Glutamatergic neuron (in vitro differentiated cells): ENCODE measurements around the gene C4orf51. TPM values are rescaled to one million over a fixed set of nuclear protein-coding genes. Genes with fewer than 3 reads are reported as not detected.
"Not testable (repeated sequence)": the region's sequence is repeated elsewhere in the genome, so short reads cannot be mapped to it uniquely, and the experiment has no call there.

Source experiments
- DNase-seq: peaks from one replicate; pipeline ENCODE4 v3.0.0; 2022
- H3K27ac Mint-ChIP-seq: one replicate; pipeline ENCODE4 v1.8.0; 2020; ENCODE audit warnings: mild to moderate bottlenecking, mixed read lengths, inconsistent platforms; ENCODE audit not compliant: unreplicated experiment
- H3K27me3 Mint-ChIP-seq: one replicate; pipeline ENCODE4 v1.8.0; 2020; ENCODE audit warnings: mild to moderate bottlenecking, moderate library complexity, mixed read lengths, inconsistent platforms; ENCODE audit not compliant: unreplicated experiment
- H3K36me3 Mint-ChIP-seq: one replicate; pipeline ENCODE4 v1.8.0; 2020; ENCODE audit warnings: mild to moderate bottlenecking, mixed read lengths, inconsistent platforms; ENCODE audit not compliant: unreplicated experiment
- H3K4me1 Mint-ChIP-seq: one replicate; pipeline ENCODE4 v1.8.0; 2020; ENCODE audit warnings: mild to moderate bottlenecking, low read depth, mixed read lengths, inconsistent platforms; ENCODE audit not compliant: unreplicated experiment
- H3K4me3 Mint-ChIP-seq: one replicate; pipeline ENCODE4 v1.8.0; 2020; ENCODE audit warnings: mild to moderate bottlenecking, mixed read lengths, inconsistent platforms; ENCODE audit not compliant: unreplicated experiment
- H3K9me3 Mint-ChIP-seq: one replicate; pipeline ENCODE4 v1.8.0; 2020; ENCODE audit warnings: mild to moderate bottlenecking, moderate library complexity, mixed read lengths, inconsistent platforms; ENCODE audit not compliant: unreplicated experiment
- CTCF ChIP-seq: fragments of 200-600 bp; sonication (generic); IDR thresholded peaks from one replicate; pipeline ENCODE4 v1.5.0; 2021; ENCODE audit not compliant: partially characterized antibody, unreplicated experiment
- total RNA-seq: library from RNA; stranded (reverse); fragmentation: NEBNext Ultra II Directional; extraction: Animal tissue kit (Norgen Biotek cat#: 25700); gene quantifications from one replicate; pipeline ENCODE4 v1.2.1, GENCODE V29; 2021; ENCODE audit not compliant: unreplicated experiment

C4orf51 gene
- total RNA-seq, 1 donor from 2014 or later, result not detected

- Mint-ChIP-seq H3K27ac (no peak overlapping the region), H3K9me3 (peaks cover 2% of the 10 kb centered on the region), H3K36me3 (peaks cover 7% of the 10 kb centered on the region), H3K4me1 (no peaks in the 10 kb centered on the region), H3K27me3 (no peaks in the 10 kb centered on the region), H3K4me3 (no peak overlapping the region)
- TF ChIP-seq CTCF, result no peak
- DNase-seq, result no peak
Measured at GRCh38 chr4:145681956-145682355, 2.0 kb downstream of the C4orf51 start.

GRCh38 chr4:145686991-145687390, 7.0 kb downstream of the C4orf51 start:
- Mint-ChIP-seq H3K9me3 (peaks cover 2% of the 10 kb centered on the region), H3K27ac (no peak overlapping the region), H3K4me1 (no peaks in the 10 kb centered on the region), H3K36me3 (no peaks in the 10 kb centered on the region), H3K27me3 (no peaks in the 10 kb centered on the region), H3K4me3 (no peak overlapping the region)
- DNase-seq, result no peak
- no peak for TF ChIP-seq CTCF

GRCh38 chr4:145690610-145691009, 10.7 kb downstream of the C4orf51 start:
- Mint-ChIP-seq H3K27me3 (no peaks in the 10 kb centered on the region), H3K4me1 (no peaks in the 10 kb centered on the region), H3K27ac (no peak overlapping the region), H3K36me3 (peaks cover 9% of the 10 kb centered on the region), H3K9me3 (peaks cover 4% of the 10 kb centered on the region), H3K4me3 (no peak overlapping the region)
- DNase-seq, result no peak
- TF ChIP-seq CTCF, result no peak

GRCh38 chr4:145691416-145691815, 11.5 kb downstream of the C4orf51 start:
- DNase-seq, H3K4me1 Mint-ChIP-seq, H3K4me3 Mint-ChIP-seq, H3K9me3 Mint-ChIP-seq, H3K27me3 Mint-ChIP-seq, H3K27ac Mint-ChIP-seq: not testable (repeated sequence)
- peaks cover 11% of the 10 kb centered on the region for H3K36me3 Mint-ChIP-seq

GRCh38 chr4:145694929-145695328, 15.0 kb downstream of the C4orf51 start:
- no peaks in the 10 kb centered on the region for H3K4me1 Mint-ChIP-seq
- H3K9me3 Mint-ChIP-seq, result peaks cover 2% of the 10 kb centered on the region
- no peak for TF ChIP-seq CTCF
- H3K27me3 Mint-ChIP-seq, result peaks cover 4% of the 10 kb centered on the region
- H3K27ac Mint-ChIP-seq, result no peak overlapping the region
- no peak overlapping the region for H3K4me3 Mint-ChIP-seq
- peaks cover 11% of the 10 kb centered on the region for H3K36me3 Mint-ChIP-seq
- DNase-seq, result no peak

GRCh38 chr4:145697332-145697731, 17.4 kb downstream of the C4orf51 start:
- H3K27me3 Mint-ChIP-seq, result peaks cover 6% of the 10 kb centered on the region
- H3K36me3 Mint-ChIP-seq, result peaks cover 11% of the 10 kb centered on the region
- no peaks in the 10 kb centered on the region for H3K4me1 Mint-ChIP-seq
- no peak overlapping the region for H3K4me3 Mint-ChIP-seq
- peaks cover 2% of the 10 kb centered on the region for H3K9me3 Mint-ChIP-seq
- no peak for TF ChIP-seq CTCF
- no peak for DNase-seq
- no peak overlapping the region for H3K27ac Mint-ChIP-seq
